SK-N-SH (cell line): ENCODE results near the gene FNDC3B.

Source experiments
- CHD2 ChIP-seq: fragments of 150-350 bp; IDR thresholded peaks from 2 replicates; pipeline ENCODE4 v1.6.1; 2018; ENCODE audit warnings: low read length; ENCODE audit not compliant: partially characterized antibody
- ELF1 ChIP-seq: IDR thresholded peaks from 2 replicates; pipeline ENCODE4 v1.4.0; 2012
- EZH2phosphoT487 ChIP-seq: fragments of 200-600 bp; sonication (generic); IDR thresholded peaks from 2 replicates; pipeline ENCODE4 v1.6.1; 2017; ENCODE audit warnings: low read depth, mixed run types, mild to moderate bottlenecking, antibody characterized with exemption, moderate library complexity, borderline replicate concordance
- FOXM1 ChIP-seq: IDR thresholded peaks from 2 replicates; pipeline ENCODE4 v1.4.0; 2012; ENCODE audit warnings: low read depth, mild to moderate bottlenecking
- MXI1 ChIP-seq: IDR thresholded peaks from 2 replicates; pipeline ENCODE4 v1.6.1; 2012; ENCODE audit warnings: mild to moderate bottlenecking, low read depth, low read length, improper control_type of control experiment
- NRF1 ChIP-seq: IDR thresholded peaks from 2 replicates; pipeline ENCODE4 v1.6.1; 2012; ENCODE audit warnings: low read depth, mild to moderate bottlenecking, low read length
- RCOR1 ChIP-seq: fragments of 150-350 bp; IDR thresholded peaks from 2 replicates; pipeline ENCODE4 v1.6.1; 2017; ENCODE audit warnings: antibody characterized with exemption, low read length
- SMC3 ChIP-seq: IDR thresholded peaks from 2 replicates; pipeline ENCODE4 v1.6.1; 2012; ENCODE audit warnings: low read depth, low read length, improper control_type of control experiment
- TAF1 ChIP-seq: IDR thresholded peaks from 2 replicates; pipeline ENCODE4 v1.6.1; 2012; ENCODE audit warnings: low read depth, mild to moderate bottlenecking, low read length, moderate library complexity, borderline replicate concordance
- TCF12 ChIP-seq: IDR thresholded peaks from 2 replicates; pipeline ENCODE4 v1.4.0; 2012
- USF2 ChIP-seq: fragments of 150-350 bp; IDR thresholded peaks from 2 replicates; pipeline ENCODE4 v1.6.1; 2017; ENCODE audit warnings: antibody characterized with exemption, low read length, low read depth, borderline replicate concordance
- TF ChIP-seq, protein P1 (sequence below): fragments of 200-600 bp; sonication (generic); IDR thresholded peaks from 2 replicates; pipeline ENCODE4 v1.6.1; 2017; ENCODE audit warnings: antibody characterized with exemption, mild to moderate bottlenecking, moderate library complexity
- TF ChIP-seq, protein P2 (sequence below): IDR thresholded peaks from 2 replicates; pipeline ENCODE4 v1.6.1; 2012; ENCODE audit warnings: mild to moderate bottlenecking, low read depth, low read length, moderate library complexity
- TF ChIP-seq, protein P3 (sequence below): fragments of 150-350 bp; IDR thresholded peaks from 2 replicates; pipeline ENCODE4 v1.6.1; 2016; ENCODE audit warnings: mild to moderate bottlenecking, low read depth, low read length

DNA sequence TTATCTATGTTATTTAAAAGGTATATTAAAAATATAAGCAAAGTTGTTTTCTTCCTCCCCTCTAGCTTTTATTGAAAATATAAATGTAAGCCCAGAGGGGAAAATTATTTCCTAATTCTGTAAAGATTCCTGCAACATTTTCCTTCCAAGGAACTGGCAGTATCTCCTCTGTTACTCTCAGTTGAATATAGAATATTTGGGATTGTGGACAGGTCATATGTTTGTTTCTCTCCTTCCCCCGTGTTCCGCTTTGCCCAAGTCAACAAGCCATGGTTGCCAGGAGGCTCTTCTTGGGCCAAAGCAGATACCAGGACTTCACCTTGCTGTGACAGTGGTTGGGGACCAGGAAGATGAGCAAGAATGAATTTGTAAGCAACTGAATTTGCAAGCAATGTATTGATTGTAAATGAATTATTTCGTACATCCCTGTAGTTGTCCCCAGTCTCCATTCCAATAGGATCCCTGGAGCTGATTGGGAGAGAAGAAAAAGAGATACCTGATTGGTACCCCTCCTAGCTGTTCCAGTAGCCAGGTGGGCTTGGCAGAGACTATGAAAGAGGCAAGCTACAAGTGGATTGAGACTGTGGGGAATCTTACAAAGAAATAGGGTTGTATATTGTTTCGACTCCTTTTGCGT lies 130.8 kb downstream of the FNDC3B start:
- TF ChIP-seq MXI1 (no peak), FOXM1 (no peak), ELF1 (no peak), EZH2phosphoT487 (no peak), TAF1 (no peak), USF2 (no peak), NRF1 (no peak), CHD2 (no peak), RCOR1 (no peak), SMC3 (no peak), TCF12 (no peak)
- TF ChIP-seq, protein P1, sequence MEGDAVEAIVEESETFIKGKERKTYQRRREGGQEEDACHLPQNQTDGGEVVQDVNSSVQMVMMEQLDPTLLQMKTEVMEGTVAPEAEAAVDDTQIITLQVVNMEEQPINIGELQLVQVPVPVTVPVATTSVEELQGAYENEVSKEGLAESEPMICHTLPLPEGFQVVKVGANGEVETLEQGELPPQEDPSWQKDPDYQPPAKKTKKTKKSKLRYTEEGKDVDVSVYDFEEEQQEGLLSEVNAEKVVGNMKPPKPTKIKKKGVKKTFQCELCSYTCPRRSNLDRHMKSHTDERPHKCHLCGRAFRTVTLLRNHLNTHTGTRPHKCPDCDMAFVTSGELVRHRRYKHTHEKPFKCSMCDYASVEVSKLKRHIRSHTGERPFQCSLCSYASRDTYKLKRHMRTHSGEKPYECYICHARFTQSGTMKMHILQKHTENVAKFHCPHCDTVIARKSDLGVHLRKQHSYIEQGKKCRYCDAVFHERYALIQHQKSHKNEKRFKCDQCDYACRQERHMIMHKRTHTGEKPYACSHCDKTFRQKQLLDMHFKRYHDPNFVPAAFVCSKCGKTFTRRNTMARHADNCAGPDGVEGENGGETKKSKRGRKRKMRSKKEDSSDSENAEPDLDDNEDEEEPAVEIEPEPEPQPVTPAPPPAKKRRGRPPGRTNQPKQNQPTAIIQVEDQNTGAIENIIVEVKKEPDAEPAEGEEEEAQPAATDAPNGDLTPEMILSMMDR: no peak
- TF ChIP-seq, protein P2, sequence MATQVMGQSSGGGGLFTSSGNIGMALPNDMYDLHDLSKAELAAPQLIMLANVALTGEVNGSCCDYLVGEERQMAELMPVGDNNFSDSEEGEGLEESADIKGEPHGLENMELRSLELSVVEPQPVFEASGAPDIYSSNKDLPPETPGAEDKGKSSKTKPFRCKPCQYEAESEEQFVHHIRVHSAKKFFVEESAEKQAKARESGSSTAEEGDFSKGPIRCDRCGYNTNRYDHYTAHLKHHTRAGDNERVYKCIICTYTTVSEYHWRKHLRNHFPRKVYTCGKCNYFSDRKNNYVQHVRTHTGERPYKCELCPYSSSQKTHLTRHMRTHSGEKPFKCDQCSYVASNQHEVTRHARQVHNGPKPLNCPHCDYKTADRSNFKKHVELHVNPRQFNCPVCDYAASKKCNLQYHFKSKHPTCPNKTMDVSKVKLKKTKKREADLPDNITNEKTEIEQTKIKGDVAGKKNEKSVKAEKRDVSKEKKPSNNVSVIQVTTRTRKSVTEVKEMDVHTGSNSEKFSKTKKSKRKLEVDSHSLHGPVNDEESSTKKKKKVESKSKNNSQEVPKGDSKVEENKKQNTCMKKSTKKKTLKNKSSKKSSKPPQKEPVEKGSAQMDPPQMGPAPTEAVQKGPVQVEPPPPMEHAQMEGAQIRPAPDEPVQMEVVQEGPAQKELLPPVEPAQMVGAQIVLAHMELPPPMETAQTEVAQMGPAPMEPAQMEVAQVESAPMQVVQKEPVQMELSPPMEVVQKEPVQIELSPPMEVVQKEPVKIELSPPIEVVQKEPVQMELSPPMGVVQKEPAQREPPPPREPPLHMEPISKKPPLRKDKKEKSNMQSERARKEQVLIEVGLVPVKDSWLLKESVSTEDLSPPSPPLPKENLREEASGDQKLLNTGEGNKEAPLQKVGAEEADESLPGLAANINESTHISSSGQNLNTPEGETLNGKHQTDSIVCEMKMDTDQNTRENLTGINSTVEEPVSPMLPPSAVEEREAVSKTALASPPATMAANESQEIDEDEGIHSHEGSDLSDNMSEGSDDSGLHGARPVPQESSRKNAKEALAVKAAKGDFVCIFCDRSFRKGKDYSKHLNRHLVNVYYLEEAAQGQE: no peak
- TF ChIP-seq, protein P3, sequence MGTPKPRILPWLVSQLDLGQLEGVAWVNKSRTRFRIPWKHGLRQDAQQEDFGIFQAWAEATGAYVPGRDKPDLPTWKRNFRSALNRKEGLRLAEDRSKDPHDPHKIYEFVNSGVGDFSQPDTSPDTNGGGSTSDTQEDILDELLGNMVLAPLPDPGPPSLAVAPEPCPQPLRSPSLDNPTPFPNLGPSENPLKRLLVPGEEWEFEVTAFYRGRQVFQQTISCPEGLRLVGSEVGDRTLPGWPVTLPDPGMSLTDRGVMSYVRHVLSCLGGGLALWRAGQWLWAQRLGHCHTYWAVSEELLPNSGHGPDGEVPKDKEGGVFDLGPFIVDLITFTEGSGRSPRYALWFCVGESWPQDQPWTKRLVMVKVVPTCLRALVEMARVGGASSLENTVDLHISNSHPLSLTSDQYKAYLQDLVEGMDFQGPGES: no peak
